Measurements from ENCODE around the gene PCDHB11. TPM values are rescaled to one million over a fixed set of nuclear protein-coding genes. Genes with fewer than 3 reads are reported as not detected.

The PCDHB11 gene
- total and polyA plus RNA-seq, 9 of the 15 experiments (the other 6 are each of a cell fraction or from before 2014, with no cell fraction given) = not detected

DNA sequence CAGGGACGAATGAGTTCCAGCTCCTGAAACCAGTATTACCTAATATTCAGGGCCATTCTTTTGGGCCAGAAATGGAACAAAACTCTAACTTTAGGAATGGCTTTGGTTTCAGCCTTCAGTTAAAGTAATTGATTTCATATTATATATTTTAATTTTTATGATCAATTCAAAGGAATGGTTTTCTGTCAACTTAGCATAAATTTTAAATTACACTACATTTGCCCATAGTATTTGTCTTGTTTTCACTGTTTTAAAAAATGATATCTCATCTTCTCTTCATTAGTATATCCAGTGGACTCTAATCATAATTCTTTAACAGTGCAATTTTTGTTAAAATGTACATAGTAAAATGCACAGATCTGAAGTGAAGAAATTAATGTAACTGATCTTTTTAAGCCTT is 19.1 kb upstream of the PCDHB11 start:
- in situ Hi-C loops (cut with MboI) = no loop called here
- TF ChIP-seq GABPB1 (CRISPR knock-in tag; IDR thresholded peaks at IDR 0.05) (no peak), C11orf30 (IDR thresholded peaks at IDR 0.05; ENCODE audit: low read depth) (peak; percentile 38; the same call in 1 of the 2 replicates), TGIF2 (CRISPR knock-in tag; IDR thresholded peaks at IDR 0.05) (no peak), MAFF (IDR thresholded peaks at IDR 0.05; ENCODE audit: low read length) (0 out of 2 replicates have a peak, but pooled peaks have one; percentile 3), RFX7 (CRISPR knock-in tag; IDR thresholded peaks at IDR 0.05) (no peak), ZNF316 (IDR thresholded peaks at IDR 0.05) (peak; percentile 78)
- H3K9me1 ChIP-seq (ENCODE audit: control insufficient read depth, insufficient read depth, low read length) = no peaks in the 10 kb centered on the region
- WGBS (ENCODE audit: insufficient coverage, low coverage, missing lambda C conversion rate) = 0% methylated on average over 1 of the region's 1 CpG
- no peak overlapping the region for H3K27ac ChIP-seq (ENCODE audit: extremely low read depth, low read depth, low read length)
- no peaks in the 10 kb centered on the region for H4K20me1 ChIP-seq (replicated peaks; ENCODE audit: control insufficient read depth, insufficient read depth, low read length)
- ChIA-PET CTCF (ENCODE audit: low intra/inter-chr PET ratio) (no interaction called here), POLR2A (no interaction called here)
- peaks cover 5 to 14% of the 10 kb centered on the region in 2 experiments; a peak in 1 of 5 replicates for H3K27me3 ChIP-seq (ENCODE audit: control insufficient read depth in 2 of 2, insufficient read depth in 2 of 2, low read length in 2 of 2)
- no peak overlapping the region for H3K4me2 ChIP-seq (ENCODE audit: insufficient read depth, low read length)
- no peak overlapping the region for H3K9ac ChIP-seq (ENCODE audit: insufficient read depth in 1 of 2, low read depth in 2 of 2, low read length in 2 of 2)
- no peak for ATAC-seq
- DNase-seq (ENCODE audit: extremely low read depth in 1 of 4, low spot score in 3 of 4) = no peak
- no peaks in the 10 kb centered on the region for H3K79me2 ChIP-seq (ENCODE audit: control insufficient read depth, insufficient read depth, low read length)
- H3K36me3 ChIP-seq (ENCODE audit: control insufficient read depth, insufficient read depth, low read length) = no peaks in the 10 kb centered on the region
- no peak overlapping the region for H2AFZ ChIP-seq (ENCODE audit: low read depth, low read length)
- no TSS peak for BruUV-seq (replicated peaks)
- H3K4me1 ChIP-seq (replicated peaks in 1 of 2; ENCODE audit: control insufficient read depth in 2 of 2, insufficient read depth in 2 of 2, low read length in 2 of 2) = no peaks in the 10 kb centered on the region
- no peak for FAIRE-seq
- intact Hi-C loops (cut with micrococcal nuclease) = no loop called here
- no peaks in the 10 kb centered on the region for H3K9me3 ChIP-seq (replicated peaks; ENCODE audit: control insufficient read depth, insufficient read depth, low read depth, low read length)
- H3K4me3 ChIP-seq = no peak overlapping the region

DNA sequence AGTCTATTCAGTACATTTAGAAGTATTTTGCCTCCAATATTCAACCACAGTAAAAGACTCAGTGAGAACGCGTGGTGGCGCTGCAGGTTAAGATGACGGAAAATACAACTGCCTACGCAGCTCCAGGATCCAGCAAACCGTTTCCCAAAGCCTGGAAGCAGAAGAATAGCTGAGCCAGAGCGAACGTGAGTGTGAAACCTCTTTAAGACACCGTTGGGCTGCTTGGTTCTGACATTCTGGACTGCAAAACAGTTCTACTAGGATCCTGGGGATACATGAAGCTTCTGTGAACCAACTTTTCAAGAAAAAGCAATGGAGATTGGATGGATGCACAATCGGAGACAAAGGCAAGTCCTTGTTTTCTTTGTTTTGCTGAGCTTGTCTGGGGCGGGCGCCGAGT is 17.2 kb upstream of the PCDHB11 start, which contains the start of gene PCDHB16:
TSS of gene PCDHB16 (plus strand) at position 140 of the 400 bp plus-strand sequence. CDS start at position 313, 173 bp downstream.
- H3K9me1 ChIP-seq (ENCODE audit: control insufficient read depth, insufficient read depth, low read length) = no peaks in the 10 kb centered on the region
- no peaks in the 10 kb centered on the region for H3K4me1 ChIP-seq (replicated peaks in 1 of 2; ENCODE audit: control insufficient read depth in 2 of 2, insufficient read depth in 2 of 2, low read length in 2 of 2)
- WGBS (ENCODE audit: insufficient coverage, low coverage, missing lambda C conversion rate) = 2% methylated on average over 13 of the region's 13 CpGs
- TF ChIP-seq, protein P1, sequence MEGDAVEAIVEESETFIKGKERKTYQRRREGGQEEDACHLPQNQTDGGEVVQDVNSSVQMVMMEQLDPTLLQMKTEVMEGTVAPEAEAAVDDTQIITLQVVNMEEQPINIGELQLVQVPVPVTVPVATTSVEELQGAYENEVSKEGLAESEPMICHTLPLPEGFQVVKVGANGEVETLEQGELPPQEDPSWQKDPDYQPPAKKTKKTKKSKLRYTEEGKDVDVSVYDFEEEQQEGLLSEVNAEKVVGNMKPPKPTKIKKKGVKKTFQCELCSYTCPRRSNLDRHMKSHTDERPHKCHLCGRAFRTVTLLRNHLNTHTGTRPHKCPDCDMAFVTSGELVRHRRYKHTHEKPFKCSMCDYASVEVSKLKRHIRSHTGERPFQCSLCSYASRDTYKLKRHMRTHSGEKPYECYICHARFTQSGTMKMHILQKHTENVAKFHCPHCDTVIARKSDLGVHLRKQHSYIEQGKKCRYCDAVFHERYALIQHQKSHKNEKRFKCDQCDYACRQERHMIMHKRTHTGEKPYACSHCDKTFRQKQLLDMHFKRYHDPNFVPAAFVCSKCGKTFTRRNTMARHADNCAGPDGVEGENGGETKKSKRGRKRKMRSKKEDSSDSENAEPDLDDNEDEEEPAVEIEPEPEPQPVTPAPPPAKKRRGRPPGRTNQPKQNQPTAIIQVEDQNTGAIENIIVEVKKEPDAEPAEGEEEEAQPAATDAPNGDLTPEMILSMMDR (IDR thresholded peaks at IDR 0.05 in 2 of 3, conservative IDR thresholded peaks at IDR 0.05 in 1 of 3; ENCODE audit: insufficient read depth in 2 of 3, low read depth in 1 of 3, low read length in 3 of 3) = peak; percentile 38 to 51 (median 46)
- TF ChIP-seq SLC30A9 (CRISPR knock-in tag; IDR thresholded peaks at IDR 0.05) (no peak), RAD21 (CRISPR knock-in tag; conservative IDR thresholded peaks at IDR 0.05 in 1 of 2, IDR thresholded peaks at IDR 0.05 in 1 of 2) (0 out of 4 replicates have a peak, but pooled peaks of 1 of the 2 experiments have one; percentile 17), CREM (IDR thresholded peaks at IDR 0.05; ENCODE audit: low read depth) (peak; percentile 14; the same call in 1 of the 2 replicates)
- POLR2A ChIA-PET = no interaction called here
- in situ Hi-C loops (cut with MboI) (no loop called here), intact Hi-C loops (cut with micrococcal nuclease) (no loop called here)
- H3K27ac ChIP-seq (ENCODE audit: extremely low read depth, low read depth, low read length) = no peak within 1 kb of the TSS
- no TSS peak for BruUV-seq (replicated peaks)
- FAIRE-seq = peak; percentile 46
- DNase-seq (ENCODE audit: extremely low read depth in 1 of 4, low spot score in 3 of 4) = peak in 2 of 4 experiments; percentile 17 to 31
- no peaks in the 10 kb centered on the region for H4K20me1 ChIP-seq (replicated peaks; ENCODE audit: control insufficient read depth, insufficient read depth, low read length)
- H3K9me3 ChIP-seq (replicated peaks; ENCODE audit: control insufficient read depth, insufficient read depth, low read depth, low read length) = no peaks in the 10 kb centered on the region
- no peaks in the 10 kb centered on the region for H3K79me2 ChIP-seq (ENCODE audit: control insufficient read depth, insufficient read depth, low read length)
- no peak within 1 kb of the TSS for H3K4me3 ChIP-seq
- H2AFZ ChIP-seq (ENCODE audit: low read depth, low read length) = no peak within 1 kb of the TSS
- no peak within 1 kb of the TSS for H3K9ac ChIP-seq (ENCODE audit: insufficient read depth in 1 of 2, low read depth in 2 of 2, low read length in 2 of 2)
- CTCF ChIA-PET (ENCODE audit: low intra/inter-chr PET ratio) = no interaction called here
- peaks cover 5 to 14% of the 10 kb centered on the region in 2 experiments; a peak in 1 of 5 replicates for H3K27me3 ChIP-seq (ENCODE audit: control insufficient read depth in 2 of 2, insufficient read depth in 2 of 2, low read length in 2 of 2)
- no peaks in the 10 kb centered on the region for H3K36me3 ChIP-seq (ENCODE audit: control insufficient read depth, insufficient read depth, low read length)
- H3K4me2 ChIP-seq (ENCODE audit: insufficient read depth, low read length) = no peak within 1 kb of the TSS
- peak; percentile 78 for ATAC-seq
